HG03066 (cell line): ENCODE data around the gene GAL3ST3.

Experiments
- ATAC-seq: cut with Tn5 transposase; IDR thresholded peaks from one replicate; pipeline ENCODE4 v1.9.1; 2021; ENCODE audit warnings: low read depth; ENCODE audit not compliant: unreplicated experiment

GAL3ST3 gene

DNA sequence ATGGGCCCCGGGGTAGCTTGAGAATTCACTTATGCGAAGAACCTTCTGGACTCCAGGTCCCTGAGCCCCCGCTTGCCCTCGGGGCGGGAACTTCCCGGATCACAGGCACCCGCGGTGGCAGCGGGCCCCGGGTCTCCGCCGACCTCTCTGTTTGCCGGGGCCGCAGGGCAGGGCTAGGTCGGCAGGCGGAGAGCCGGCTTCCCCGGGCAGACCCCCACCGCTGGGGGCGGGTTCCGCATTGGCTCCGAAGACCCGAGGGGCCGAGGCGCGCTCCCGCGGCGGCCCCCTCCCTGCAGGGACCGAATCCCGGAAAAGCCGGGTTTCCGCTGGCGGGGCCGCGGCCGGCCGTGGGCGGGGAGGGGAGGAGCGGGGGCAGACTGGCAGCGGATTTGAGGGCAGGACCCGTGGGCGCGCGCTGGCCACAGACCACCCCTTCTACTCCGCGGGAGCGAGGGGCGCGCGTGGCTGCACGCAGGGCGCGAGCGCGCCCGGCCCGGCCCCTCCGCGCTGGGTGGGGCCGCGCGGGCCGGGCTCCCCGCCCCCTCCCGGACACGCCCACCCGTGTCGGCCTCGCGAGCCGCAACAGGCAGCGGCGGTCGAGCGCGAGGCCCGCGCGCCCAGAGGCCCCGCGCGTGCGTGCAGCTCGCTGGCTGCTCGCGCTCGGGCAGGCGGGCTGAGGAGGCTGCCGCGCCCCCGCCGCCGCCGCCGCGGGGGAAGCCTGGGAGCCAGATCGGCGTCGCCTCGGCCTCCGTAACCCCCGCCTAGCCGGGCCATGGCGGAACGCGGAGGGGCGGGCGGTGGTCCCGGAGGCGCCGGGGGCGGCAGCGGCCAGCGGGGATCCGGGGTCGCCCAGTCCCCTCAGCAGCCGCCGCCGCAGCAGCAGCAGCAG, 21.0 kb upstream of the GAL3ST3 start, which contains the start of gene PACS1:
PACS1 (plus strand) TSS at position 558 of the 889 bp plus-strand sequence; CDS start at position 773, 215 bp downstream.
- ATAC-seq: no peak

DNA sequence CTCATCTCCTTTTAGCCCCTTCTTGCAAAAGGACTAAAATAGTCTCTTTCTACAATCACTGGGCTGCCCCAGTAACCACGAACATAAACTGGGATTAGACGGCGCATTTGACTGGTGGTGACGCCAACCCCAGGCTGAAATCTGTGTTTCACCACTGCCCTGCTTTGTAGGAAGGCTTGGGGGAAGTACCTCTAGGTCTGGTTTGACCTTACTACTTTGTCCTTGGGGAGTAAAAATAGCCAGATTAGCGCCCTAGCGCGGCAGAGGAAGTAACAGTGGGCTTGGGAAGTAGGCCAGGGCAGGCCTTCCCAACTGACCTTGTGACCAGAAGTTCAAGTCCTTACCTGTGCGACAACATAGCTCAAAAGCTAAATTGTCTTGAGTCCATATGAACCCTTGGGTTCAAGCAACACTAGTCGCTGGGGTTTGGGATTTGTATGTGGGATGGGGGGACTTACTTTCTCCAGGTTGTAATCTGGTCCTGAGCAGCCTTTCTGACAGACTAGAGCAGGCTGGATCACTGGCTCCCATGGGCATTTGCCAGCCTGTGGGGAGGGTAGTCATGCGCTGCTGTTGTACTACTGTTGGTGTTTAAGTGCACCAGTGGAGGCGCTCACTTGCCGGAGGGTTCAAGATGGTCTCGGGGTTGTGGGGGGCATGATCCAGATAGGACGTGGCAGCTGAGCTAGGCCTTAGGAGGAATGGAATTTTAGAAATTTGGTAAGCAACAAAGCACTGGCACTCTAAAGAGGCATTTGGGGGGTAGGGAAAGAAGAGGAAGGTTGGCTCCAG, 20.2 kb upstream of the GAL3ST3 start:
- ATAC-seq: no peak

DNA sequence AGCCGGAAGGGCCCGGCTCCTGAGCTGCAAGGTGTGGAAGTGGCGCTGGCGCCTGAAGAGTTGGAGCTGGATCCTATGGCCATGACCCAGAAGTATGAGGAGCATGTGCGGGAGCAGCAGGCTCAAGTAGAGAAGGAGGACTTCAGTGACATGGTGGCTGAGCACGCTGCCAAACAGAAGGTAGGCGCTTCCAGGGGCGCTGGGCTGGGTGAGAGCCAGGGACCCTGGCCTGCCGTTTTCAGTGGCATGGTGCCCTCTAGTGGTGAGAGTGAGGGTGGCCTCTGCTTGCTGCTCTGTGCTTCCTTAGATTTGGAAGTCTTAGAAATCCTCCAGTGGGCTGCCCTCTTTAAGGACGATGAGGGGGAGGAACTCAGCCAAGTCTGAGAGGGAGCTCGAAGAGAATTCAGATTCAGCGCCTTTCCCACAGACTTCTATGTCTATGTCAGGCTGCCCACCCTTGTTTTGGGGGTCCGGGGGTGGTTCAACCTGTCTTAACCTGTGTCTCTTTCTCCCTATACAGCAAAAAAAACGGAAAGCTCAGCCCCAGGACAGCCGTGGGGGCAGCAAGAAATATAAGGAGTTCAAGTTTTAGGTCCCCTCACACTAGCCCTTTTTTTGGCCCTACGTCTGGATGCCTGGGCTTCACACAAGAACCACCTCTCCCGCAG, 19.3 kb upstream of the GAL3ST3 start:
- ATAC-seq: no peak

DNA sequence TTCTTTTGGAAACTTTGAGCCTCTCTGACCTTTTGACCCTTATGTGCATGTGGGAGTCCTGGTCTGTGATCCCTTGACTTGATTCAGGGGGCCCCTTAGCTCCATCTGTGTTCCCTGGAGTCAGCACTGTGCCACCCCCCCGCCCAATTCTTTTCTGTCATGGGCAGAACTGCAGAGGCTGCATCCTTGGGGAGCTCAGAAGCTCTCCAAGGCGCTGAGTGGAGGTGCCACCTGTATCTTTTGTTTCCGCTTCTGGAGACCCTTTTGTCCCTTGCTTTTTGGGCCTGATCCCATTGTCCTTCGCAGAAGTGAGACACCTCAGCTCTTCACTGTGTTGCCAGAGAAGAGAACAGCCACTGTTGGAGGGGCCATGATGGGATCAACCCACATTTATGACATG, 18.7 kb upstream of the GAL3ST3 start:
- ATAC-seq: no peak

DNA sequence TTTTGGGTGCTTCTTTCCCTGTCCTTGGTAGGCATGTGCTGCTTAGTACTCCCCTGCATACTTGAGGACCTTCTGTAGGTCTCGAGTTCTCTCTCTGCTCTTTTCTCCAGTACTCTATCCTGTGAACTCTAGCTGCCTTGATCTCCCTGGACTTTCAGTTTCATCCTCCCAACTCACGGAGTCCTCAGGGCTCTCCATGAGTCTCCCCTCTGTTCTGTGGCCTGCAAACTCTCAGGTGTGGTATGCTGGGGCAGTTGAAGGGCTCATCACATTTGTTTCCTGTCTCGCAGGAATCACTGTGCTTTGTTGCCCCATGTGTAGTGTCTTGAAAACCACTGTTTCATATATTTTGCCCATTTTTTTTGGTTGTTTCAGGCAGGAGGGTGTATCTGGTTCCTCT, 17.8 kb upstream of the GAL3ST3 start:
- ATAC-seq: no peak

DNA sequence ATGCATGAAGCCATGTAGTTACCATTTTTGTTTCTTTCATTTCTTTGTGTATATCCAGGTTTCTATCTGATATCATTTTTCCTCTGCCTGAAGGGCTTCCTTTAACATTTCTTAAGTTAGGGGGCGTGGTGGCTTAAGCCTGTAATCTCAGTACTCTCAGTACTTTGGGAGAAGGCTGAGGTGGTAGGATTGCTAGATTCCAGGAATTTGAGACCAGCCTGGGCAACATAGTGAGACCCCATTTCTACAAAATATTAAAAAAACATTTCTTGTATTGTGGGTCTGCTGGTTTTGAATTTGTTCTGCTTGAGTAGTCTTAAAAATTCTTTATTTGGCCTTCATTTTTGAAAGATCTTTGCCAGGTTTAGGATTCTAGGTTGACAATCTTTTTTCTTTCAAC, 15.6 kb upstream of the GAL3ST3 start:
- ATAC-seq: no peak

DNA sequence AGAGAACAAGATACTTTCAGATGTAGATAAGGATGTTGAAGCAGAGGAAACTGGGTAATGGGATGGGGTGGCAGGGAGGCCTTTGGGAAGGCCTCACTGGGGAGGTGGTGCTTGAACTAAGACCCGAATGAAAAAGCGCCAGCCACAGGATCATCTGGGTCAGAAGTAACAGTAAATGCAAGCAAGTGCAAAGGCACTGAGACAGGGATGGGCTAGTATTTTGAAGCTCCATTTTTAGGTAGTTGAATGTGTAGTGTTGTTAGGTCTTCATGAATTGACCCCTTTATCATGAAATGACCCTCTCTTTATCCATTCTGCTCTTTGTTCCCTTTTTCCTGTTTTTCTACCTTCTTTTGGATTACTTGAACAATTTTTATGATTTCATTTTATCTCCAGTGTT, 14.9 kb upstream of the GAL3ST3 start:
- ATAC-seq: no peak

DNA sequence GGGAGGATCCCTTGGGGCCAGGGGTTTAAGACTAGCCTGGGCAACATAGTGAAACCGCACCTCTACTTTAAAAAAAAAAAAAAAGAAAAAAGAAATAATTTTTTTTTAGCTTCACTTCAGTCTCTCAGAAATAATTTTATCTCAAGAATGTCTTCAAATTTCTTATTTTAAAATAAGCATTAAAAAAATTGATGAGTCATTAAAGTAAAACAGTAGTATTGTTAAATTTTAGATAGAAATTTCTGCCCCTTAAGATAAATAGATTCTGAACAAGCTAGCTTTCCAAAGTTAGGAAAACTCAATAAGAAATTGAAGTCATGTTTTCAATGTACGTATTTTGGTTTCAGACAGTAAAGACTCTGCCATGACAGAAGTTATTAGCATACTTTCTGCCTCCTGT, 13.4 kb upstream of the GAL3ST3 start:
- ATAC-seq: no peak

DNA sequence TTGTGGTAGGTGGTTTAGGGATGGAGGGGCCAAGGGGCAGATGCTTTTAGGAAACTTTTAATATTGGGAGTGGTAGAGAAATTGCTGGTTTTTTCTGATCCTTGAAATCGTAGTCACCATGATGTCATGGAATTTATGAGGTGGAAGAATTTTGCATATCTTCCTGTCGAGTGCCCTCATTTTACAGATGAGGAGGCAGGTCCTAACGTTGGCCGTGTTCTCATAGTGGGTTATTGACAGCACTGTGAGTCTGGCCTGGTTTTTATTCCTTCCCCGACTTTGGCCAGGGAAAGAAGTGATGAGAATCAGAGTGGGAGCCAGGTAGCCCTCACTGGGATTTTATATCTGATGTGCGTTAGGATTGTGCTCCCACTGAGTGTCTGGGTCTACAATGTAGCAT, 12.3 kb upstream of the GAL3ST3 start:
- no peak for ATAC-seq

DNA sequence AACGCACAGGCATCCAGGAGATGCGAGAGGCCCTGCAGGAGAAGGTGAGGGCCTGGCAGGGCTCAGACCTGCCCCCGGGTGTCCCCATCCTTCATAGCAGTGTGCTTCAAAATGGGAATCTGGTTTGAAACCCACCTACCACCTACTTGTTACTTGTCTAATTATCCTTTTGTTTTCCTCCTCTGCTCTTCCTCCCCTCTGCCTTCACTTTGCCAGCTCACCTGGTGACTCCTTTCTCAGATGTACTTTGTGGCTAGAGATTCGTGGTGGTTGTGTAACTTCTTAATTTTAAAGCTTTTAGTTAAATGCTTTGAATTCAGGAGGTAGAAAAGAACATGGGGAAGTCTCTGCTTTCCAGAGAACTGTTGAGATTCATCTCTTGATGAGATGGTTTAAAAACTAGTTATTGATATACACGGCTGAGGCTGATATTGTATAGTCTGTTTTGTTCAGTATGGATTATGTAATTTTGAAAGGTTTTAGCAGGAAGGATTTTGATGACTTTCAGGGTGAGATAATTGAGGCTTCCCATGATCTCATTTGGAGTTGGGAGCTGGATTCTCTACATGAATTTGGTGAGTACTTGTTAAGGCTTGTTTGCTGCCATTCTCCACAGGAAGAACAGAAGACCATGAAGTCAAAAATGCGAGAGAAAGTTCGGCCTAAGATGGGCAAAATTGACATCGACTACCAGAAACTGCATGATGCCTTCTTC, 11.2 kb upstream of the GAL3ST3 start:
- no peak for ATAC-seq

DNA sequence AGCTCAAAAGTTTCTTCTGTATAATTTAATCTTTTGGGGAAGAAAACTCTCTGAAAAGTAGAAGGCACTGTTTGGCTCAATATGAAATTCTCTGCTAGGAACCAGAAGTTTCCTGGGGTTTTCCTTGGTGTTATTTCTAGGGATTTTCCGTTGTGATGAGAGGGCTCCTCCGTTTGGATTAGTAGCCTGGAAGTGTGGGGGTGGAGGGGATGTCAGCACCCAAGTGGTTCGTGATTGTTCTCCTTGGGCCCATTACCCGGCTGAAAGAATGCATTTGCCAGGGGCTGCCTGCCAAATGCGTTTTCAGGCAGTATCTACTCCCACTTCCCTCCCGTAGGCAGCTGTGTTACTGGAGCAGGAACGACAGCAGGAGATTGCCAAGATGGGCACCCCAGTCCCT, 7.5 kb upstream of the GAL3ST3 start:
- ATAC-seq: no peak

DNA sequence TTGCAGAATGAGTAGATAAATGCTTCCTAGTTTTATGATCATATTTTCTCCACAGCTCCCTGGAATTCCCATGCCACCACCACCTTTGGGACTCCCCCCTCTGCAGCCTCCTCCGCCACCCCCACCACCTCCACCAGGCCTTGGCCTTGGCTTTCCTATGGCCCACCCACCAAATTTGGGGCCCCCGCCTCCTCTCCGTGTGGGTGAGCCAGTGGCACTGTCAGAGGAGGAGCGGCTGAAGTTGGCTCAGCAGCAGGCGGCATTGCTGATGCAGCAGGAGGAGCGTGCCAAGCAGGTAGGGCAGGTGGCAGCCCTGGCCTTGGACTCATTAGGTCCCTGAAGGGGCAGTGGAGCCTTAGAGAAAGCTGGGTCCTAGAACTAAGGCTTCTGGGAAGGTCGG, 6.1 kb upstream of the GAL3ST3 start:
- no peak for ATAC-seq

DNA sequence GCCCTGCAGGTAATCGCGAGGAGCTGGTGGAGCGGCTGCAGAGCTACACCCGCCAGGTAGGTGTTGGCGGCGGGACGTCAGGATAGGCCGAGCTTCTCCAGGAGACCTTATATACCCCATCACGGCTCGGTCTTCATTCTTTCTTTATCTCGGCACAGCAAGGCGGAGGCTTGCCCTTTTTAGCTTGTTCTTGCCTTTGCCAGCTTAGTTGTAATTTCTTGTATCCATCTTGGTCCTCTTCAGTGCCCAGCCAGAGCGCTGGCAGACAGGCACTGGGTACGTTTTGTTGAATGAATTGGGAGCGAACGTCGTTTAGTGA, 3.7 kb upstream of the GAL3ST3 start:
- no peak for ATAC-seq

DNA sequence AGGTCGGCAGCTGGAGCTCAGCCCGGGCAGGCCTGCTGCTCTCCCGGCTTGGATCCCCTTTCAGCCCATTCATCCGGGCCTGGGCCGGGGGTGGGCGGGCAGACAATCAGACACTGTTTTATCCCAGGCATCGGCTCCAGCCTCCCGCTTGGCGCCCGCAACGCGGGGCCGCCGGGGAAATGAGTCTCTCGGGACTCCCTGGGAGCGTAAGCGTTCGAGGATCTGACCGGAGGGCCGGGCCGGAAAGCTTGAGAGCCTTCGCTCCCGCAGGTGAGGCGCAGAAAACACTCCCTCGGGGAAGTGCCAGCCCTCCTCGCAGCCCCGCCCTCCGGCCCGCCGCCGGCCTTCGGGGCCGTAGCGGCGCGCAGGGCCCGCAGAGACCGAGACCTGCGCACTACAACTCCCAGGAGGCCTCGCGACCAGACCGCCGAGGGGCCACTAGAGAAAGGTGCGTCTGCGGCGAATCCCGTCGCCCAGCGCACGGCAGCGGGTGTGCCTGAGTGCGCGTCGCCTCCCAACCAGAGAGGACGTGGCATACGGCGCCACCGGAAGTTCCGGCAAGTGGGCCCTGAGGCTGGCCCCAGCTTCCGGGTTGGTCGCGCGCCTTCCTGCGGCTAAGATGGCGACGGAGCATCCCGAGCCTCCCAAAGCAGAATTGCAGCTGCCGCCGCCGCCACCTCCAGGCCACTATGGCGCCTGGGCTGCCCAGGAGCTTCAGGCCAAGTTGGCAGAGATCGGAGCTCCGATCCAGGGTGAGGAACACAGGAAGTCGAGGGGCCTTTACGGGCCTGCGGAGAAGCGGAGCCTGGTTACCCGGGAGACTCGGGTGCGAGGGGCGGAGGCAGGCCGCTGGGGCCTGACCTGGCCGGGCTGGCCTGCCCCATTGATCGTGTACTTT, 3.1 kb upstream of the GAL3ST3 start, which contains the start of gene SF3B2:
SF3B2 (plus strand) TSS at position 599 of the 898 bp plus-strand sequence; CDS start at position 620, 21 bp downstream.
- peak; percentile 86 for ATAC-seq

DNA sequence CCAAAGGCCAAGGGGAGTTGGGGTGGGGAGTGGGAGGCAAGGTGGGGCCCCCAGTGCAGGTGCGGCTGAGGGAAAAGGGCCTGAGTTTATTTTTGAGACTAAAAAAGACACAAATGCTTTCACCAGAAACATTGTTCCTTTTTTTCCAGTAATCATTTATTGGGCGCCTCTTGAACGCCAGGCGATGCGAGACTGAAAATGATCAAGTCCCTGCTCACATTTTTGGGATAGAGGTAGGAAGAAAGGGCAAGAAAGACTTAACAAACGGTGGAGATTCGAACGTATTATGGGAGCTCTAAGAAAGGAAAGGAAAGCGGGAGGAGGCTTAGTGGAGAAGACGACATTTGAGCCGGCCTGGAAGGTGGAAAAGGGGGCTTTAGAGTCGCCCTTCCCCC, 2.4 kb upstream of the GAL3ST3 start:
- no peak for ATAC-seq

DNA sequence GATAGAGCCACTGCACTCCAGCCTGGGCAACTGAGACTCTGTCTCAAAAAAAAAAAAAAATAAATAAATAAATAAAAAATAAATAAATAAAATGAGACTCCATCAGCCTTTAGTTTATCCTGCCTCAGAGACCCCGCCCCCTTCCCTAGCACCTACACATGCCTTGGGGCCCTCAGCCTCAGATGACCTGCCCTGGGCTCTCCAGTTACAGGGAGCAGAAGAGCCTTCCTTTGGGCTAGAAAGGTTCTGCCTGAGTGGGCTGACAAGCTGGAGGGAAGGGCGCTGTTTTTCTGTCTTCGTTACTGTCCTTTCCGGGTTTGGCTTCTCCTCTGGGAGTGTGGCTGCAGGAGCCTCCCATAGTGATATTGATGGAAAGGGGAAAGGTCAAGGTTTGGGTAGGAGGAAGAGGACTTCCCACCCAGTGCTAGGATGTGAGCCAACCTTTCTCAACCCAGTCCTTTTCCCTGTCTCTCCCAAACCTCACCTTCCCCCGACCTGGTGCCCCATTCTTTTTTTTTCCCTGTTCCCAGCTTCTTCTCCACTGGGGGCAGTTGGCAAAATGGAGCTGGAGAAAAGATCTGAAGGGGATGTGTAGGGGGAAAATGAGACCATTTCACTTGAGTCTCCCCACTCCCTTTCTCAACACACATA, 1.7 kb upstream of the GAL3ST3 start:
- no peak for ATAC-seq

DNA sequence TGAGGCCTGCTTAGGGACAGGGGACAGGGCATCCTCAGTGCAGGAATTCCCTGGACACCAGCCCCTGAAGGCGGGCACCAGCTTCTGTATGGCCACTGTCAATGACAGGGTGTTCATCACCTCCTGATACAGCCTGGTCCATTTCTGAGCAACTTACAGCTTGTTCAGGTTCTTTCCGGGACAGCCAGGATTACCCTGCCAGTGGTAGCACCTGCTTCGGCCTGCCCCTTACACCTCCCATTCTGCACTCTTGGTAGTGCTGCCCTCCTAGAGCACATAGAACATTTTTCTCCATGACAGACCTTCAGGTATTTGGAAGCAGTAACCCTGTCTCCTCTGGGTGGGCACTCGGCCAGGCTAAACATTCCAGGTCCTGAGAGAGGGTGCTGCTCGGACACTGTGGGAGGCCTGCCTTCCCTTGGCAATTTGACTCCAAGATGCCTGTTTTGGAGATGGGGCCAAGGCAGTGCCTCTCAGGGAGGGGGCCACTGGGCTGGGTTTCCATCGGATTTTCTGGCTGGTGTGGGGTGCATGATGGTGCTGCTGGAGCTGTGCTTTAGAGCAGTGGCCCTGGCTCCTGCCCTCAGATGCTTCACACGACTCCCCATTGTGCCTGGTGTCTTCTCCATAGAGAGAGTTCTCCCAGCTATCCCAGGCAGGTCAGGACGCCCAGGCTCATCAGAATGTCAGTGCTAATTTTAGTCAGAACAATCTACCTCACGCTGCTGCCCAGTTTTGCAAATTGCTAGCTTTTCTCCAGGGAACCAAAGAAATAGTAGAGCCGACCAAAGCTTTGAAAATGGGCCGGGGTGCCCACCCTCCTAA, 1.2 kb downstream of the GAL3ST3 start:
- ATAC-seq: no peak

DNA sequence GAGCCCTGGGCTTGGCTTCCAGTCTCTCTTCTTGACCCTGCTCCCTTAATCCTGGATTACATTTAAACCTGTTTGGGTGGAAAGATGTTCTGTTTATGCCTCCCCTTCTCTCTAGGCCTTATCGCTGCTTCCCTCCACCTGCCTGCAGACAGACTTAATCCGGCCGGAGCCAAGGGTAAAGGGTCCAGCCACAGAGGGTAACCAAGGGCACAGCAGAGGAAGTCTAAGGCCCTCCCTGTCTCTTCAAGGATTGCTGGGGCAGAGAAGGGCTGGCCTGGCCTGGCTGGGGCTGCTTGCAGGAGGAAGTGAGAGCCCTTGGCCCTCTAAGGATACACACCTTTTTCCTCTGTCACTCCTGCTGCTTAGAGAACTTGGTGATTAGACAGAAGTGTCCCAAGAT, 2.1 kb downstream of the GAL3ST3 start:
- no peak for ATAC-seq
